PFSK-1 (cell line): ENCODE measurements around the gene LDHA.

Experiments used
- FOXP2 ChIP-seq: optimal IDR thresholded peaks from 2 replicates; pipeline ENCODE3; 2011; ENCODE audit warnings: borderline replicate concordance, control low read depth, inconsistent platforms; ENCODE audit not compliant: insufficient read depth; ENCODE audit errors: extremely low read length, extremely low read depth
- POLR2AphosphoS5 ChIP-seq: IDR thresholded peaks from 2 replicates; pipeline ENCODE4 v1.6.1; 2012; ENCODE audit warnings: low read depth, mild to moderate bottlenecking, control low read depth, low read length, moderate library complexity
- SIN3A ChIP-seq: IDR thresholded peaks from 2 replicates; pipeline ENCODE4 v1.6.1; 2012; ENCODE audit warnings: mild to moderate bottlenecking, low read length, moderate library complexity, borderline replicate concordance; ENCODE audit not compliant: insufficient read depth
- TAF1 ChIP-seq: IDR thresholded peaks from 2 replicates; pipeline ENCODE4 v1.6.1; 2012; ENCODE audit warnings: low read length, control low read depth, borderline replicate concordance; ENCODE audit not compliant: insufficient read depth
- TF ChIP-seq, protein P1 (sequence below), 2 experiments: IDR thresholded peaks; 2 replicates each; pipeline versions ENCODE4 v1.6.1 to v1.8.0; 2011 to 2012; ENCODE audit warnings: low read depth in 2 of 2, low read length in 2 of 2, control low read depth in 1 of 2, inconsistent platforms in 1 of 2, mild to moderate bottlenecking in 1 of 2, moderate library complexity in 1 of 2; ENCODE audit not compliant: insufficient read depth in 1 of 2

The LDHA gene

DNA sequence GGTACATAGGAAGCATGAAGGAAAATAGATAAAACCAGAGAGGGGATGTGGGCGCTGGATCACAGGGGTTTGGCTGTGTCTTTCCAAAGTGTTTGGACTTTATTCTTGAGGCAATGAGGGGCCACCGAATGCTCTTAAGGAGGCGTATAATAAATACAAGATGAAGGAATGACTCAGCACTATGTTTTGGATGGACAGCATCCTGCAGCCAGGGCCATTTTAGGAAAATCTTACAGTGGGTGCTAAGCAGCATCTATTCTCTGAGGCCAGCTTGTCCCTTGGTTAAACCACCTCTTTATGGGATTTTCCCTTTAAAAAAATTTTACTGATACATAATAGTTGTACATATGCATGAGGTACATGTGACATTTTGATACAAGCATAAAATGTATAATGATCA lies 4.3 kb upstream of the LDHA start:
- no peak for TF ChIP-seq SIN3A

DNA sequence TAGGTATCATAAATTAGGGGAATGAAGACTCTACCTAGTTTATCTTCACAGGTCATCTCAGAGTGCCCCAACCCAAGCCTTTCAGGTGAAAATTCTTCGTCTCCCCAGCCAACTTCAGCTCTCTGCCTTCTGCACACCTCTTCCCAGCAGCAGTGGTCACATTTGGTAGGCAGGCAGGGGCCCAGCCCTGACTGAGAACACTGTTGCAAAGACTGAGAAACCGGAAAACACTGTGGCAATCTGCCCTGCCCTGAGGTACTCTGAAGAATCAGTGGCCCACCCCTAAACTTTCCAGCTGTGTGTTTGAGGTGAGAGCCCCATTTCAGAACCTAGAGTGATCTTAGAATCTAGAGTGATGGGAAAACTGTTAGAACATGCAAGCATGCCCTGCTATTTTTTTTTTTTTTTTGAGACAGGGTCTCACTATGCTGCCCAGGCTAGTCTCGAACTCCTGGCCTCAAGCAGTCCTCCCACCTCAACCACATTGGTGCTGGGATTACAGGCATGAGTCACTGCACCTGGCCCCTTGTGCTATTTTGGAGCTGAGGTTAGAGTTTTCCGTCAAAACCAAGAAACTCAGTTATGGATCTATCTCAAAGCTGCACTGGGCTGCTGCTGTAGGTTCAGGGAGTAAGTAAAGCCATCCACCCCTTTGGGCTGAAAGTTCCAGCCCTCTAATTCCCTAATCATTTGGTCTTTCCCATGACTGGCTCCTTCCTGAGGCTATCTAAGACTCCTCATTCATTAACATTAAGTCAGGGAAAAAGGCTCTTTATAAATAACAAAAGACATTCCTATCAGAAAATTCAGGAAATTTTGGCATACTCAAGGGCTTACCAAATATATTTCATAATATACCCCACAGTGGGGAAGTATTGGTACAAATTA lies 1.7 kb upstream of the LDHA start:
- TF ChIP-seq SIN3A (no peak), POLR2AphosphoS5 (no peak)

DNA sequence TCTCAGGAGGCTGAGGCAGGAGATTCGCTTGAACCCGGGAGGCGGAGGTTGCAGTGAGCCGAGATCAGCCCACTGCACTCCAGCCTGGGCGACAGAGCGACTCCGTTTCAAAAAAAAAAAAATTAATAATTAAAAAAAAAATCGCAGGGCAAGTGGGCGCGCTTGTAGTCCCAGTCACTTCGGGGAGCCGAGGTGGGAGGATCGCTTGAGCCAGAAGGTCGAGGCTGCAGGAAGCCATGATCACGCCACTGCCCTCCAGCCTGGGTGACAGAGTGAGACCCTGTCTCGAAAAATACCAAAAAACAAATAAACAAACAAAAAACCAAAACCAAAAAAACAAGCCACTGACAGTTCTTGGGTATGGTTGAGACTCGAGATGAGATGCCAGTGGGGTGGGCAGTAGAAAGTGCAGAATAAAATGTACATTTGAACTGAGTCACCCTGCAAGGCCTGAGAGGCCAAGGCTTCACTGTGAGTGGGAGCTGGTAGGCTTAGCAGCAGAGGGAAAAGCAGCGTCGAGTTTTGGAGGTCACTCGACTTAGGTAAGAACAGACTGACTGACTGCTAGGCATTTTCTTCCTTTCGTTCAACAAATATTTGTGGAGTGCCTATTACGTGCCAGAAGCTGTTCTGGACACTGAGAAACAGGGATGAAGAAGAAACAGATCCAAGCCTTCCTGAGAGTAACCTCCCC lies 635 bp upstream of the LDHA start:
- TF ChIP-seq SIN3A (no peak), FOXP2 (no peak), TAF1 (no peak), POLR2AphosphoS5 (no peak)
- TF ChIP-seq, protein P1, sequence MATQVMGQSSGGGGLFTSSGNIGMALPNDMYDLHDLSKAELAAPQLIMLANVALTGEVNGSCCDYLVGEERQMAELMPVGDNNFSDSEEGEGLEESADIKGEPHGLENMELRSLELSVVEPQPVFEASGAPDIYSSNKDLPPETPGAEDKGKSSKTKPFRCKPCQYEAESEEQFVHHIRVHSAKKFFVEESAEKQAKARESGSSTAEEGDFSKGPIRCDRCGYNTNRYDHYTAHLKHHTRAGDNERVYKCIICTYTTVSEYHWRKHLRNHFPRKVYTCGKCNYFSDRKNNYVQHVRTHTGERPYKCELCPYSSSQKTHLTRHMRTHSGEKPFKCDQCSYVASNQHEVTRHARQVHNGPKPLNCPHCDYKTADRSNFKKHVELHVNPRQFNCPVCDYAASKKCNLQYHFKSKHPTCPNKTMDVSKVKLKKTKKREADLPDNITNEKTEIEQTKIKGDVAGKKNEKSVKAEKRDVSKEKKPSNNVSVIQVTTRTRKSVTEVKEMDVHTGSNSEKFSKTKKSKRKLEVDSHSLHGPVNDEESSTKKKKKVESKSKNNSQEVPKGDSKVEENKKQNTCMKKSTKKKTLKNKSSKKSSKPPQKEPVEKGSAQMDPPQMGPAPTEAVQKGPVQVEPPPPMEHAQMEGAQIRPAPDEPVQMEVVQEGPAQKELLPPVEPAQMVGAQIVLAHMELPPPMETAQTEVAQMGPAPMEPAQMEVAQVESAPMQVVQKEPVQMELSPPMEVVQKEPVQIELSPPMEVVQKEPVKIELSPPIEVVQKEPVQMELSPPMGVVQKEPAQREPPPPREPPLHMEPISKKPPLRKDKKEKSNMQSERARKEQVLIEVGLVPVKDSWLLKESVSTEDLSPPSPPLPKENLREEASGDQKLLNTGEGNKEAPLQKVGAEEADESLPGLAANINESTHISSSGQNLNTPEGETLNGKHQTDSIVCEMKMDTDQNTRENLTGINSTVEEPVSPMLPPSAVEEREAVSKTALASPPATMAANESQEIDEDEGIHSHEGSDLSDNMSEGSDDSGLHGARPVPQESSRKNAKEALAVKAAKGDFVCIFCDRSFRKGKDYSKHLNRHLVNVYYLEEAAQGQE (IDR thresholded peaks at IDR 0.05; ENCODE audit: insufficient read depth in 1 of 2, low read depth in 2 of 2, low read length in 2 of 2) = no peak

DNA sequence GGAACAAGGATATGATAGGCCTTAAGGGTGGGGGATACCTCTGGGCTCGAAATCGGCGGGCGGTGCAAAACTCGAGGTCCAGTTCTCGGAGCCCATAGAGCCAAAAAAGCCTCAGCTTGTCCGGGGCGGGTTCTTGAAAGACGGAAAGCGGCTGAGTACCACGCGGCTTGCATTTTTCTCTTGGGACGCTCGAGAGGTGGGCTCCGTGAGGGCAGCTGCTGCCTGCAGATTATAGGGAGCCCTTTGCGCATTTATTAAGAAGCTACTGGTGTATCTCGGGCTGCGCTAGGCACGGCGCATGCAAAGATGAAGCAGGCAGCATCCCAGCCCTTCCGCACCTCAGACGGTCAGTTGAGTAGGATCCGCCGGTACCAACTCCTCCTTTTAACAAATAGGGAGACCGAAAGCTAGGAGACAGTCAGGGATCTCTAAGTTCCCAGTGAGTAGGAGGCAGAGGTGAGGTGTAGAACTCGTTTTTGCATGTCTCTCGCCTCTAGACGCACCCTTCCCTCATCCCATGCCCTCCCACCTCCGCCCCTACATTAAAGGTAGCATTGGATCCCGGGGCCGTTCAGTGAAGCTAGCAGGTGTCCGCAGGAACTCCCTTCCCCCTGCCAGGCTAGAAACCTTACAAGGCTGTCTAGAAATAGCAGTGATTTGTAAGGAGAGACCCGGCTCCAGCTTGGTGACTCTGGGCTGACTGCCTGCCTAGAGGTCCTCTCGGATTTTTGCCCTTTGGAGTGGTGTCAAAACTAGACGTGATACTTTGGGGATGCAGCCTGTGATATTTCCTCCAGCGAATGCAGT lies 768 bp downstream of the LDHA start:
- TF ChIP-seq POLR2AphosphoS5 (no peak), SIN3A (peak; percentile 81; the same call in 1 of the 2 replicates), TAF1 (0 out of 2 replicates have a peak, but pooled peaks have one; percentile 36)
- TF ChIP-seq, protein P1 (IDR thresholded peaks at IDR 0.05; ENCODE audit: insufficient read depth in 1 of 2, low read depth in 2 of 2, low read length in 2 of 2) = no peak

DNA sequence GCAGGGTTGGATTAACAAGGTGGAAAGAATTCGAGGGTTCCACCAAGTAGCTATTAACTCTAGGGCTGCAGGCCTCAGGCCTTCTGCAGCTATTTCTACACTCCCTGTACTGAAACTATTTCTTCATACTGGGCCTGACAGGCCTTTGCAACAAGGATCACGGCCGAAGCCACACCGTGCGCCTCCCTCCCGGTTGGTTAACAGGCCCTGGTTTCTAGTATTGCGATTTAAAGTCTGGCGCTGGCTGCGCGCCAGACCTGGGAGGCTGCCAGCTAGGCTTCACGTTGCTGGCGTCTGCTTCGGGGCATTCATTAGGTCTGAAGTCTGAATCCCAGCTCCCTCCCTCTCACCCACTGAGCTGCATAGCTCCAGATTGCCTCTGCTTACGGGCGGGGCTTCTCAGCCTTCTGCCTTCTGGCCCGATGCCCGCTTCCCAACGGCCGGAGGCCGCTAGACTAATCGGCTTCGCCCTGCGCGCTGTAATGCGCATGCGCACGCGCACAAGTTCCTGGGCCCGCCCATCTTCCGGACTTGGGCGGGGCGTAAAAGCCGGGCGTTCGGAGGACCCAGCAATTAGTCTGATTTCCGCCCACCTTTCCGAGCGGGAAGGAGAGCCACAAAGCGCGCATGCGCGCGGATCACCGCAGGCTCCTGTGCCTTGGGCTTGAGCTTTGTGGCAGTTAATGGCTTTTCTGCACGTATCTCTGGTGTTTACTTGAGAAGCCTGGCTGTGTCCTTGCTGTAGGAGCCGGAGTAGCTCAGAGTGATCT lies 1.6 kb downstream of the LDHA start:
- peak; percentile 85 for TF ChIP-seq TAF1
- TF ChIP-seq, protein P1 (IDR thresholded peaks at IDR 0.05; ENCODE audit: insufficient read depth in 1 of 2, low read depth in 2 of 2, low read length in 2 of 2) = peak in 1 of 2 experiments; percentile 56; a peak in 1 of 4 replicates
- TF ChIP-seq FOXP2 = peak; percentile 57
- TF ChIP-seq POLR2AphosphoS5 = peak; percentile 84
- peak; percentile 95; the same call in 1 of the 2 replicates for TF ChIP-seq SIN3A
